GM18505 (cell line): Measurements from ENCODE around the gene PKIG.

Source experiments
- ATAC-seq: cut with Tn5 transposase; IDR thresholded peaks from one replicate; pipeline ENCODE4 v1.9.1; 2021; ENCODE audit not compliant: unreplicated experiment
- POLR2A ChIP-seq: IDR thresholded peaks from 4 replicates; pipeline ENCODE4 v1.6.1; 2011; ENCODE audit warnings: borderline replicate concordance; ENCODE audit not compliant: insufficient read depth, insufficient read length; ENCODE audit errors: extremely low read depth

PKIG gene

GRCh38 chr20:44624152-44624551 lies 41.8 kb downstream of the PKIG start:
- no peak for ATAC-seq
- no peak for TF ChIP-seq POLR2A

DNA sequence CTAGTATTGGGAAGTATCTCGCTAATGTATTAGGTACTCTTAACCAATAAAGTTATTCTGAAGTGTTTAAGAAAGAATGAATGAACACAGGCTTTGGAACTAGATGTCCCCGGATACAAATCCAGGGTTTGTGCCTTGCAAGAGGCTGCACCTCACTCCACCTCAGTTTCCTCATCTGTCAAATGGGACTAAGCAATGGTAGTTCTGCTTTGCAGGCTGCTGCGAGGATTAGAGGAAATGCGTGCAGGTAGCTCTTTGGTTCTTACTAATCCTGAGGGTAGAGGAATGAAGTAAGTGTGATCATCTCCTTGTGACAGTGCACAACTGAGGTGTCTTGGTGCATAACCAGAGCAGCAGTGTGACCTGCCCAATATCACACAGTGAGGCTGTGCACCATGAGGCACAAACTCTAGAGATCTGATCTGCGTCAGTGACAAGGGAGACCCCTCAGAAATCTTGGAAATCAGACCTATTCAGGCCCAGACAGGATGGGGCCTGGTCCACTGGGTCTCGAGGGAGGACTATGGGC lies 42.4 kb downstream of the PKIG start:
- no peak for TF ChIP-seq POLR2A
- ATAC-seq = no peak

DNA sequence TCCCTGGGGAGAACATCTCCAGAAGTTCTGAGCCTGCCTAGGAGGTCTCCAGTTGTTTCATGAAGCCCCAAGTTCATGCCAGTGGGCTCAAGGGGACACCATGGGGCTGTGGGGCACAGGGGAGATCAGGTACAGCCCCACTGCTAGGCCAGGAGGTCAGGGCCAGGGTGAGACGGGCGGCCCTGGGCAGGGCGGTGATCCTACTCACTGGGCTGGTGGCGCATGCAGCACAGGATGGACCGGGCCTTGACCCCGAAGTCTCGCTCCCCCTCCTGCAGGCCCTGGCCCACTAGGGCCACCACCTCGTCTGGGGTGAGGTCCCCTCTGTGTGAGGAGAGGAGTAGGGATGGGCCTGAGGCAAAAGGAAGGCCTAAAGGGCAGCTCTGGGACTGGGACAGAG lies 43.0 kb downstream of the PKIG start:
- TF ChIP-seq POLR2A = no peak
- no peak for ATAC-seq

DNA sequence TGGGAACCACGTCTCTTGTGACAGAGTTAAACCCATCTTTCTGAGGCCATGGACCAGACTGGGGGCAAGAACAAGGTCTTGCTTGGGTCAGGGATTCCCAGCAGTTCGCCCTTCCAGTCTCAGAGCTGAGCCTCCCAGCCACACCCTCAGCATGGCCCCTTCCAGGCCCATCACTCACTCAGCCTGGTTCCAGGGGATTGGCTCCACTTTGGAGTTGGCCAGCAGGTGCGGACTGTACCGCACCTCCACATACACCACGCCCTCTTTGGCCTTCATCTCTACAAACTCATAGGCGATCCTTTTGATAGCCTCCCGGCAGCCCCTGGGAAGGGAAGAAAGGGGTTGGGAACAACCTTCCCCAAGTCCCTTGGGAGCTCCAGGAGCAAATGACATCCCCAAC lies 43.9 kb downstream of the PKIG start:
- ATAC-seq = no peak
- TF ChIP-seq POLR2A = no peak

DNA sequence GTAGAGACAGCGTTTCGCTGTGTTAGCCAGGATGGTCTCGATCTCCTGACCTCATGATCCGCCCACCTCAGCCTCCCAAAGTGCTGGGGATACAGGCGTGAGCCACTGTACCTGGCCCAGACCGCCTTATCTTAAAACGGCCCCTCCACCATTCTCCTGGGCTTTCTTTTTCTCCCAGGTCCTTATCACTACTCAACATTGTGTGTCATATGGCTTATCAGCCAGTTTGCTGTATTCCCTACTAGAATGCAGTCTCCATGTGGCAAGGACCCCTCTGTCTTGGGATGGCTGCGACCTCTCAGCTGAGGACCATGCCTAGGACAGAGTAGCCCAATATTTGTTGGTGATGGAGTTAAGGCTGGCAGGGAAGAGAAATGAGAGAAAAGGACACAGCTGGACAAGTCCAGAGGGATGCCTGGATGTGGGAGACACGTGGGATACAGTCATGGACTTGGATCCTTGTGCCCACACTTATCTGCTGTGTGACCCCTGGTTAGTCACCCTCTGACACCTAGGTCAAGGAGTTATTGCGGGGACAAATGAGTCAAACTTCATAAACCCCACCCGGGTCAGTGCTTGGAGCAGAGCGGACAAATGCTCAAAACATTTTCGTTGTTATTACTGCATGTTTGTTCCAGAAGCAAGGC lies 45.1 kb downstream of the PKIG start:
- no peak for ATAC-seq
- no peak for TF ChIP-seq POLR2A

DNA sequence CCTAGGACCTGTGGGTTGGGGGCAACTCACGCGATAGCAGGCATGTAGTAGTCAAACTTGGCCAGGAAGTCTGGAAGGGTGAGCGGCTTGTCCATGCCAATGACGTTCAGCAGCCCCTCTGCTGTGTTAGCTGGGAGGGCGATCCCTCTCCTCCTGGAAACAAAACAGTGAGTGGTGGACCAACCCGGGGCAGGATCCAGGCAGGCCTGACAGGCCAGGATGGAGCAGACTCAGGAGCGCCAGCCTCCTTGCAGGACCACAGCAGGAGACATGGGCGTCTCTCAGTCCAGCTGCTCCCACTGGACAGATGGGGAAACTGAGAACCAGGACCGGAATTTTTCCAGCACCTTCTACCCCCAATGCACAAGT lies 46.6 kb downstream of the PKIG start:
- no peak for ATAC-seq
- no peak for TF ChIP-seq POLR2A

GRCh38 chr20:44629542-44629941 lies 47.2 kb downstream of the PKIG start:
- TF ChIP-seq POLR2A = no peak
- ATAC-seq = no peak

- TF ChIP-seq POLR2A = no peak
- ATAC-seq = no peak
Measured at GRCh38 chr20:44630297-44630696, 47.9 kb downstream of the PKIG start.

- no peak for ATAC-seq
- no peak for TF ChIP-seq POLR2A
Measured at GRCh38 chr20:44632103-44632752, 49.8 kb downstream of the PKIG start.

GRCh38 chr20:44633187-44633810 lies 50.9 kb downstream of the PKIG start:
- TF ChIP-seq POLR2A = no peak
- no peak for ATAC-seq

DNA sequence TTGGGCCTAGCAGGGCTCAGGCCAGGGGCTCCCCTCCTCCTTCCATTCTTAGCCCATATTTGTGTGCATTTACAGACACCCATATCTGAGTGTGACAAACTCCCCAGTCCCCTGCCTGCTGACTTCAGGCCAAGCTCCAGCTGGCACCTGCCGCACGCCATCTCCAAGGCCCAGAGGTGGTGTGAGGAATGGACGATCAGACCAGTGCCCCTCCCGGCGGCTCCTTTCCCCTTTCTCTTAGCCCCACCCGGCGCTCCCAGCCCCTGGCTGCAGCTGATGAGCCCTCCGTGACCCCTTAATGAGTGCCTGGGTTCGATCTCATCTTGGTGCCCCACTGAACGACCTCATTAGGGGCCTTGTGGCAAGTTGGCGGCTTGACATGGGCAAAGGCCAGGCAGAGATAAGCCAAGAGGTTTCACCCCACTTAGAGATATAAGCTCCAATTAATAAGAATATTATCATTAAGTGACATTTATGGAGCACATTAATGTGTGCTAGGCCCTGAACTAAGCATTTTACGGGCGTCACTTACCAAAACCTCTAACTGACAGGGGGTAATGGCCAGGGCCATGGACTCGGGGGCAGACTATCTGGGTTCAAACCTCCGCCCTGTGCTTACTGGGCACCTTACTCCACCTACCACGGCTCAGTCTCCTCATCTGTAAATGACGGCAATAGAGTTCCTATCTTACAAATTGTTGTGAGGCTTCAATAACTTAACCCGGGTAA lies 51.7 kb downstream of the PKIG start:
- ATAC-seq = no peak
- TF ChIP-seq POLR2A = no peak

DNA sequence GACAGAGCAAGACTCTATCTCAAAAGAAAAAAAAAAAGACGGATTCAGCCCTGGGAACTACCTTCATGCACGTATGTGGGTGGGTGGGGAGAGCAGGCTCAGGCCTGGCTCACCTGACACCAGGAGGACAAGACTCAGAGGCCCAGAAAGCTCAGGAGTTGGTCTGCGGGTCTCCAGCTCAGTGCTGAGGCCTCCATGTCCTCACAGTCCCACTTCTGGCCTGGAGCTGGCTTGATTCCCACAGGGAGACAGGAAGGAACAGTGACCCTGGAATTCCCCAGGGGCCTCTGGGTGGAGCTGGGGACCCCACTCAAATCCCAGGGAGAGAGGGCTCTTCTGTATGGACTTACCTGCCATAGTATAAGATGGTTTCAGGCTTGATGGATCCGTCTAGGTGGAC lies 53.5 kb downstream of the PKIG start:
- TF ChIP-seq POLR2A = no peak
- ATAC-seq = no peak

DNA sequence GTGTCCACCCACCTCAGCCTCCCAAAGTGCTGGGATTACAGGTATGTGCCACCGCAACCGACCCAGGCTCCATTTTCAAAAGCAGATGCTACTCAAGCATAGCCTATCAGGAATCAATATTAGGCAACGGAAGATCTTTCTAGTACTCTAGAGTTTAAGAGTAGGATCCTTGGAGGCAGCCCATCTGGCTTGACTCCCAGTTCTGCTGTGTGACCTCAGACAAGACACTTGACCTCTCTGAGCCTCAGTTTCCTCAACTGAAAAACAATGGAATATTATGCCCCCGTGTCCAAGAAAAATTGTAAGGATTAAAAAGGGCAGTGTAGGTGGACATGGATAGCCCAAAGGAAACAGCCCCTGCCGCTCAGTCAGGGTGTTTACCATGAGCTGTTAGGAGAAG lies 54.7 kb downstream of the PKIG start:
- ATAC-seq = no peak
- no peak for TF ChIP-seq POLR2A
